Upper lobe of right lung (tissue), 1 donor: ENCODE measurements around the gene CATSPER3. TPM values are rescaled to one million over a fixed set of nuclear protein-coding genes. Genes with fewer than 3 reads are reported as not detected.

Experiments used
- ATAC-seq: fragments of 200-7000 bp; cut with Tn5 transposase; one replicate; pipeline ENCODE4 v1.9.1; 2020; ENCODE audit warnings: mild to moderate bottlenecking, moderate library complexity
- DNase-seq: peaks from one replicate; pipeline ENCODE4 v3.0.0-alpha.2; 2020
- H3K27ac ChIP-seq: fragments of 200-600 bp; one replicate; pipeline ENCODE4 v1.8.0; 2022
- H3K27me3 ChIP-seq: fragments of 200-600 bp; one replicate; pipeline ENCODE4 v1.8.0; 2022; ENCODE audit warnings: mild to moderate bottlenecking
- H3K36me3 ChIP-seq: fragments of 200-600 bp; one replicate; pipeline ENCODE4 v1.8.0; 2022
- H3K4me1 ChIP-seq: fragments of 200-600 bp; one replicate; pipeline ENCODE4 v1.8.0; 2022
- H3K4me3 ChIP-seq: fragments of 200-600 bp; one replicate; pipeline ENCODE4 v1.8.0; 2022; ENCODE audit warnings: mild to moderate bottlenecking
- H3K9me3 ChIP-seq: fragments of 200-600 bp; one replicate; pipeline ENCODE4 v1.8.0; 2022
- CTCF ChIP-seq: fragments of 200-600 bp; IDR thresholded peaks from one replicate; pipeline ENCODE4 v1.8.0; 2022; ENCODE audit warnings: antibody characterized with exemption
- intact Hi-C: fragments of 100-400 bp; cut with DNase I; formaldehyde crosslinking; loops from one replicate; pipeline ENCODE4 v1.11.0; 2022
- long read RNA-seq: library from polyadenylated mRNA; unstranded; transcript quantifications from one replicate; pipeline ENCODE4 v2.0.0, GENCODE V29; 2021
- total RNA-seq: library from RNA; stranded (reverse); fragmentation: NEBNext Ultra II Directional; extraction: Animal tissue kit (Norgen Biotek cat#: 25700); gene quantifications from one replicate; pipeline ENCODE4 v1.2.1, GENCODE V29; 2021
- donor health status: DM: no; HTN: yes; CAD: no; lungs with severe emphysema.

CATSPER3 gene
- 0.87 TPM for total RNA-seq
- long read RNA-seq, result 0 reads

- ATAC-seq (no peak), DNase-seq (no peak)
- no peaks in the 10 kb centered on the region for H3K27me3 ChIP-seq
- intact Hi-C loops, result no loop called here
- H3K36me3 ChIP-seq, result peaks cover 5% of the 10 kb centered on the region
- no peak within 1 kb of the TSS for H3K4me3 ChIP-seq
- no peaks in the 10 kb centered on the region for H3K4me1 ChIP-seq
- no peaks in the 10 kb centered on the region for H3K9me3 ChIP-seq
- no peak for TF ChIP-seq CTCF
- H3K27ac ChIP-seq, result no peak within 1 kb of the TSS
Observed at GRCh38 chr5:134967607-134968006, at the start of gene CATSPER3. CATSPER3 (plus strand) TSS chr5:134967907; CDS start chr5:134967992, 85 bp downstream.

- no peak for TF ChIP-seq CTCF
- no peak overlapping the region for H3K27ac ChIP-seq
- peaks cover 29% of the 10 kb centered on the region for H3K36me3 ChIP-seq
- no peaks in the 10 kb centered on the region for H3K9me3 ChIP-seq
- intact Hi-C loops, result no loop called here
- H3K4me1 ChIP-seq, result peaks cover 4% of the 10 kb centered on the region
- no peaks in the 10 kb centered on the region for H3K27me3 ChIP-seq
- ATAC-seq (no peak), DNase-seq (no peak)
- H3K4me3 ChIP-seq, result no peak overlapping the region
Observed at GRCh38 chr5:134918861-134919260, 48.8 kb upstream of the CATSPER3 start.

GRCh38 chr5:134920848-134921575 lies 46.7 kb upstream of the CATSPER3 start:
- H3K4me1 ChIP-seq, result peaks cover 4% of the 10 kb centered on the region
- intact Hi-C loops, result no loop called here
- no peak overlapping the region for H3K4me3 ChIP-seq
- peaks cover 12% of the 10 kb centered on the region for H3K36me3 ChIP-seq
- DNase-seq (no peak), ATAC-seq (peak; percentile 39)
- no peaks in the 10 kb centered on the region for H3K9me3 ChIP-seq
- H3K27ac ChIP-seq, result no peak overlapping the region
- no peaks in the 10 kb centered on the region for H3K27me3 ChIP-seq
- no peak for TF ChIP-seq CTCF

- Histone ChIP-seq H3K36me3 (peaks cover 10% of the 10 kb centered on the region), H3K27me3 (no peaks in the 10 kb centered on the region), H3K9me3 (no peaks in the 10 kb centered on the region), H3K27ac (no peak overlapping the region), H3K4me1 (no peaks in the 10 kb centered on the region), H3K4me3 (no peak overlapping the region)
- TF ChIP-seq CTCF, result no peak
- ATAC-seq (no peak), DNase-seq (no peak)
- intact Hi-C loops, result no loop called here
Observed at GRCh38 chr5:134932508-134932907, 35.2 kb upstream of the CATSPER3 start.

GRCh38 chr5:134934202-134934601 lies 33.5 kb upstream of the CATSPER3 start:
- Histone ChIP-seq H3K27ac (no peak overlapping the region), H3K4me3 (no peak overlapping the region), H3K9me3 (no peaks in the 10 kb centered on the region), H3K4me1 (no peaks in the 10 kb centered on the region), H3K36me3 (peaks cover 10% of the 10 kb centered on the region), H3K27me3 (no peaks in the 10 kb centered on the region)
- no peak for ATAC-seq
- DNase-seq, result no peak
- no peak for TF ChIP-seq CTCF
- intact Hi-C loops, result no loop called here
